GM12892 (cell line): ENCODE results near the gene SLC12A6.
A peak's percentile ranks its signal among the peaks of the same experiment; 100 is the strongest.

Source experiments
- DNase-seq: peaks from one replicate; pipeline ENCODE4 v3.0.0; 2011; ENCODE audit not compliant: insufficient read length
- FAIRE-seq: peaks from 2 replicates; lab custom pipeline; 2011; peaks lifted over from hg19 to GRCh38; lab: Jason Lieb, UNC
- POLR2A ChIP-seq: IDR thresholded peaks from 2 replicates; pipeline ENCODE4 v1.6.1; 2011; ENCODE audit warnings: low read depth, low read length, control low read depth
- POLR2AphosphoS5 ChIP-seq: IDR thresholded peaks from 2 replicates; pipeline ENCODE4 v1.6.1; 2011; ENCODE audit warnings: low read depth, low read length, control low read depth
- TAF1 ChIP-seq: IDR thresholded peaks from 2 replicates; pipeline ENCODE4 v1.6.1; 2011; ENCODE audit warnings: low read depth, mild to moderate bottlenecking, control low read depth, low read length, borderline replicate concordance

The SLC12A6 gene

DNA sequence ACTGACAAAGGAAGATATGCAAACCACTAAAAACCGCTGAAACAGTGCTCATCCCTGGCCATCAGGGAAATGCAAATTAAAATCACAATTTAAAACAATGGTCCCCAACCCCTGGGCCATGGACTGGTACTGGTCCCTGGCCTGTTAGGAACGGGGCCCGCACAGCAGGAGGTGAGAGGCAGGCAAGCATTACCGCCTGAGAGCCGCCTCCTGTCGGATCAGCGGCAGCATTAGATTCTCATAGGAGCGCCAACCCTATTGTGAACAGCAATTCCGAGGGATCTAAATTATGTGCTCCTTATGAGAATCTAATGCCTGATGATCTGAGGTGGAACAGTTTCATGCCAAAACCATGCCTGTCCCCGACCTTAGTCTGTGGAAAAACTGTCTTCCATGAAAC lies 14.4 kb downstream of the SLC12A6 start:
- FAIRE-seq: no peak
- TF ChIP-seq TAF1 (no peak), POLR2A (no peak), POLR2AphosphoS5 (no peak)
- DNase-seq: no peak

DNA sequence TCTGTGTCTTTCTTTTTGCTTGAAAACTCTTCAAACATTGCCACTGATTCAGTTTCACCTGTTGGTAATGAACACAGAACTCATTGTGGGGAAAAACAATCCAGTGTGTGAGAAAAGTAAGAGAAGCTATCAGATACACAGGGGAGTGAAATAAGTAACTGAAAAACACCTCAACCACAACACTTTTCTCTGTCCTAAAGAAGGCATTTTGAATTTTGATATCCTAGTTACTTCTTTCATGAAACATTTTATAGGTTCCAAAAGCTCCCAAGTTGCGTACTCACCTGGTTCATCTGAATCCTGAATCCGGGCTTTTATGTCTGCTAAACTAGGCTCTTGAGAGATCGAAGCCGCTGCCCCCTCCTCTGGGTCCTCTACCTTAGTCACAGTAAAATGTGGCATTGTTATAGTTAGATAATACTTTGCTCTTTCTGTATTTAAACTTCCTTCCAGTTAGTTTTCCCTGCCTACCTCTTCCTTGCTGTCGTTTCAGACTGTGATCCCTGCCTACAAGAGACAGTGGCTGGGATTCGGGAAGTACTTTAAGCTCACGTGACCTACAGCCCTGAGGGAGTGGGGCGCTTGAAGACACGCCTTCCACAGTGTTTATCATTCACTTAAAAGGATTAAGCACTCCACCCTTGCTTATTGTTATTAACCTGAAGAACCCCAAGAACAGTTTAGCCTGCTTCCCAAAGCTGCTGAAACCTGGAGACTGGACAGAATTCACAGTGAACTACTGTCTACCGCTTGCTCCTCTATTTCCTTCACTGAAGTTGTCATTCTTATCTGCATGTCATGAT lies 19.1 kb downstream of the SLC12A6 start:
- FAIRE-seq: peak; percentile 83
- TF ChIP-seq POLR2AphosphoS5 (no peak), TAF1 (no peak), POLR2A (no peak)
- no peak for DNase-seq

DNA sequence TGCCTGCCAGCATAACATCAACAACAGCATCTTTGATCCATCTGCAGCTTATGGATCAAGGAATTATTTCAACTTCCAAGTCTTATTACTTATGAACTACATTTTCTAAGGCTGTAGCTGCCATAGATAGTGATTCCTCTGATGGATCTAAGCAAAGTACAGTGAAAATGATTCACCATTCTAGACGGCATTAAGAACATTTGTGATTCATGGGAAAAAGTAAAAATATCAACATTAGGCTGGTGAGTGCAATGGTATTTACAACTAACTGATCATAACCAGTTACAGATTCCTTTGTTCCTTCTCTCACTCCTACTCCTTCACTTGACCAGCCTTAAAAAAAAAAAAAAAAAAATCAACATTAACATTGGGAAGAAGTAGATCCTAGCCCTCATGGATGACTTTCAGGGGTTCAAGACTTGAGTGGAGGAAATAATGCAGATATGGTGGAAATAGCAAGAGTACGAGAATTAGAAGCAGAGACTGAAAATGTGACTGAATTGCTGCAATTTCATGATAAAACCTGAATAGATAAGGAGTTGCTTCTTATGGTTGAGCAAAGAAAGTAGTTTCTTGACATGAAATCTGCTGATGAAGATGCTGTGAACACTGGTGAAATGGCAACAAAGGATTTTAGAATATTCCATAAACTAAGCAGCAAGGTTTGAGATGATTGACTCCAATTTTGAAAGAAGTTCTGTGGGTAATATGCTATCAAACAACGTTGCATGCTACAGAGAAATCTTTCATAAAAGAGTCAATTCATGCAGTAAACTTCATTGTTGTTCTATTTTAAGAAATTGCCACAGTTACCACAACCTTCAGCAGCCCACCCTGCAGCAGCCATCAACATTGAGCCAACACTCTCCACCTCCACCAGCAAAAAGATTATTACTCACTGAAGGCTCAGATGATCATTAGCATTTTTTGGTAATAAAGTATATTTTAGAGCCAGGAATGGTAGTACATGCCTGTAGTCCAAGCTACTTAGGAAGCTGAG lies 22.8 kb downstream of the SLC12A6 start:
- no peak for DNase-seq
- TF ChIP-seq POLR2A (no peak), TAF1 (no peak), POLR2AphosphoS5 (no peak)
- no peak for FAIRE-seq

DNA sequence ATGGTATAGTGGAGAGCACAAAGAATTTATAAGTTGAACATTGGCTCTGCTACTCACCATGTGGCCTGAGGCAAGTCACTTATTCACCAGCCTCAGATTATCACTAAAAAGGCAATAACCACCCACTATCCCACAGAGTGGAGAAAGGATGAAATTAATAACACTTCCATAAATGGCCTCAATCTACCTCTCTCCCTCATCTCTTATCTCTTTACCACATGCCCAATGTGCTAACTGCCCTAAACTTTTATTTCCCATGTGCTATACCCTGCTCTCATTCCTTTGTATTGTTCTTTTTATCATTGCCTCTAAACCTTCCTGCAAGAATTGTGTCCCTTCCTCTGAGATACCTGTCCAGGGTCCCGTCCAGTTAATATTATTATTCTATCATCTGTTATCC lies 26.0 kb downstream of the SLC12A6 start:
- TF ChIP-seq TAF1 (no peak), POLR2AphosphoS5 (no peak), POLR2A (no peak)
- no peak for FAIRE-seq
- DNase-seq: no peak

DNA sequence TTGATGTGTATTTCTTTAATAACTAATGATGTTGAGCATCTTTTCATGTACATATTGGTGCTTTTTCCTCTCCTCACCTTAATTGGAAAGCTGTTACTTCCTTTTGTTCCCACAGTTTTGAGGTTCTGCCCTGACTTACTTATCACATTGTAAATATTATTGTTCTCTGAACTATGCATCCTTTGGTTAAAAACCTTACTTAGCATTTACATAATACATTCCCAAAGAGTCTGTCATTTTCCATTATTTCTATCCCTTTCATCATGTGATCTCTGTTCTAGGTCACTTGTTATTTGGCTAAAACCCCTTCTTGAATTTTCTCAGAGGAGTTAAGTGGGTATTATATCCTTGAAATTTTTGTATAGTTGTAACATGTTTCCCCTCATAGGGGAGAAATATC lies 33.0 kb downstream of the SLC12A6 start:
- DNase-seq (no peak), FAIRE-seq (no peak)
- TF ChIP-seq POLR2AphosphoS5: no peak
- no peak for TF ChIP-seq POLR2A
- no peak for TF ChIP-seq TAF1

DNA sequence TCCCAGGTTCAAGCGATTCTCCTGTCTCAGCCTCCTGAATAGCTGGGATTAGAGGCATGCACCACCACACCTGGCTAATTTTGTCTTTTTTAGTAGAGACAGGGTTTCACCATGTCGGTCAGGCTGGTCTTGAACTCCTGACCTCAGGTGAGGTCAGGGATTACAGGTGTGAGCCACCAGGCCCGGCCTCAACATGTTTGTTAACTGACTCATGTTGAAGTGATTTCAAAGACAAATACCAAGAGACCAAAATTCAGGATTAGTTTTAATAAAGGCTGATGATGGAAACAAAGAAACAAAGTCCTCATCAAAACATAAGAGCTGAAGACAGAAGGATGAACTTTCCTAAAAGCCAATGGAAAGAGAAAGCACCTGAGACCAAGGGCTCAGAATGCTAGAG lies 36.5 kb downstream of the SLC12A6 start:
- no peak for TF ChIP-seq TAF1
- TF ChIP-seq POLR2AphosphoS5: no peak
- DNase-seq: no peak

DNA sequence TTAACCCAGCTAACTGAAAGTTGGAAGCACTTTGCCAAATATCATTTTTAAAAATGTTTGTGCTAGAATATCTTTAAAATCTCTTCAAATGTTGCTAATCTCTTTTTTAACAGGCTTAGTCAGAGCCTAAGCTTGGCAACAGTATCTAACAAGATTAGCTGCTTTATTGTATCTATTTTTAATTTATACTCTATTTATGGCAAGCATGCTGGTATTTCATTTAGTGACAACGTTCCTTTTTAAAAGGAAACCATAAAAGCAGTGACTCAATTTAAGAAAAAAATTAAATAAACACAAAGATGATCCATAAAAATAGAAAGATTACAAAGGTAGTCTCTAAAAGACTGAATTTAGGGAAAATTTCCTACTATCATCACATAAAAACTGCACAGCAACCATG lies 40.5 kb downstream of the SLC12A6 start:
- no peak for FAIRE-seq
- DNase-seq: no peak
- TF ChIP-seq POLR2AphosphoS5: no peak
- no peak for TF ChIP-seq TAF1
- no peak for TF ChIP-seq POLR2A

More for the DNA sequence above, 36.5 kb downstream of the SLC12A6 start:
- no peak for FAIRE-seq

DNA sequence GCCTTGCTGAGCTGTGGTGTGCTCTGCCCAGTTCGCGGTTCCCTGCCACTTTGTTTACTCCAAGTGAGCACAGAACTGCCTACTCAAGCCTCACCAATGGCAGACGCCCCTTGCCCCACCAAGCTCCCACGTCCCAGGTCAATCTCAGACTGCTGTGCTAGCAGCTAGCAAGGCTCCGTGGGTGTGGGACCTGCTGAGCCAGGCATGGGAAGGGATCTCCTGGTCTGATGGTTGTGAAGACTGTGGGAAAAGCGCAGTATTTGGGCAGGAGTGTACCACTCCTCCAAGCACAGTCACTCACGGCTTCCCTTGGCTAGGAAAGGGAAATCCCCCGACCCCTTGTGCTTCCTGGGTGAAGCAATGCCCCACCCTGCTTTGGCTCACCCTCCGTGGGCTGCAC lies 45.0 kb downstream of the SLC12A6 start:
- no peak for TF ChIP-seq TAF1
- TF ChIP-seq POLR2A: no peak
- TF ChIP-seq POLR2AphosphoS5: no peak
- DNase-seq (no peak), FAIRE-seq (no peak)

DNA sequence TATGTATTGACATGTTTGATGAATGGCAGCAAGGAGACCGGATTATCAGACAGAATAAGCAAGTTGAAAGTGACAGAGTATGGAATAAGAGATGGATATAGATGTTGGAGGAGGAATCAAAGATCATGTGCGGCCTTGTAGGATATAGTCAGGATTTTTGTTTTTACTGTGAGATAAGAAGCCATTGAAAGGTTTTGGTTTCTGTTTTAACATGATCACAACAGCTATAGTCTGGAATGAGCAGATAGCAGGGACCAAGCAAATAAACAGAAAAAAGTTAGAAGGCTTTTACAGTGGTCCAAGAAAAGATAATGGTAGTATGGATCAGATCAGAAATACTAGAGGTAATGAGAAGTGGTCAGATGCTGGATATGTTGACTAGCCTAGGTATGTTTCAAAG lies 52.6 kb downstream of the SLC12A6 start:
- no peak for FAIRE-seq
- no peak for DNase-seq
- TF ChIP-seq POLR2AphosphoS5 (no peak), TAF1 (no peak), POLR2A (no peak)

DNA sequence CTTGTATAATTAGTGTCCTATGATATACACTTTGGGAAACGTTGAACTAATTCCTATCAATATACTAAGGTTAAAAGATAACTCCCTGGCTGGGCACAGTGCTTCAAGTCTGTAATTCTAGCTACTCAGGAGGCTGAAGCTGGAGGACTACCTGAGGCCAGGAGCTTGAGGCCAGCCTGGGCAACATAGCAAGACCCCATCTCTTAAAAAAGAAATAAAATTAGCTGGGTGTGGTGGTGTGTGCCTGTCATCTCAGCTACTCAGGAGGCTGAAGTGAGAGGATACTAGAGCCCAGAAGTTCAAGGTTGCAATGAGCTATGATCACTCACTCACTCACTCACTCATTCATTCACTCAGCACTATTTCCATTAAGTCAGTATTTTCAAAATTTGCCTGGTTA lies 55.2 kb downstream of the SLC12A6 start:
- DNase-seq (no peak), FAIRE-seq (no peak)
- TF ChIP-seq POLR2A: no peak
- TF ChIP-seq TAF1: no peak

DNA sequence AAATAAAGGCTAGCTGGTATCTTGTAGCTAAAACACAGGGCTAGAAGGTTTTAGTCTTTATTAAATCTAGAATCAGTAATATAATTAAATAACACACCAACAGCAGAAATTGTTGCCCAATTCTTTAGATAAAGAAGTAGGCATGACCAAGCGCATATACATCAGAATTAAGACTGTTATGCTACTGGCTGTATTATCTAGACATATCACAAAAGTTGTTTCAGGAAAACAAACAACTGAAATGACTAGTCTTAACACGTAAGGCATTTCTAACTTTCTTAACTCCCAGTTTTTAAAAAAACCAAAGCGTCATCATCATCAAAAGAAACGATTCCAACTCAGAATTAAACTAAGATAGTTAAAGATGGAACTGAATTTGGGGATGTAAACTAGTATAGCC lies 57.4 kb downstream of the SLC12A6 start:
- FAIRE-seq: no peak
- no peak for DNase-seq
- no peak for TF ChIP-seq POLR2A
- no peak for TF ChIP-seq TAF1
- no peak for TF ChIP-seq POLR2AphosphoS5

DNA sequence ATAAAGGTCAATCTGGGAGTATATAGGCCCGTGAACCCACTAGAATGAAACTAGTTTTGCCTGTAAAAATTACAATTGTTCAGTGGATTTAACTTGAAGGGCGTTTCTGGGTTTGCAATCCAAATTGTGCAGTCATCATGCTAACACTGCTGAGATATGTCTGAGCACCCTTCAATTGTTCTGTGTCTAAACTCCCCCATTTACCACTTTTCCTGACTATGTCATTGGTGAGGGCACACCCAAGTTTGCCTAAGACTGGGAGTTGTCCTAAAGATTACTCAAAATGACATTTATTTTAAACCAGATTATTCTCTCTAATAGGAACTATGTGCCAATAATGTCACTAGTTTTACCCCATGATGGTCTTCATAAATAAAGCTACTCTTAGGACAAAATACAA lies 58.2 kb downstream of the SLC12A6 start:
- FAIRE-seq (no peak), DNase-seq (no peak)
- no peak for TF ChIP-seq POLR2AphosphoS5
- TF ChIP-seq TAF1: no peak
- TF ChIP-seq POLR2A: no peak
